Right lobe of liver (tissue), 4 donors: ENCODE measurements around the gene SUPT16H.

ENCODE experiments used
- CTCF ChIP-seq, 4 donors: fragments of 200-600 bp in 3 of 4; fragments of 450-650 bp in 1 of 4; IDR thresholded peaks; one replicate each; pipeline versions ENCODE4 v1.5.1 to v1.8.0; 2016 to 2022; ENCODE audit warnings: antibody characterized with exemption in 4 of 4, mild to moderate bottlenecking in 2 of 4
- POLR2A ChIP-seq: fragments of 450-650 bp; IDR thresholded peaks from one replicate; pipeline ENCODE4 v1.6.1; 2017; ENCODE audit warnings: antibody characterized with exemption, mild to moderate bottlenecking
- donor health status: DM: no; HTN: no; CAD: no.
- donor health status: DM: no; HTN: no; CAD: no.
- donor health status: DM: no; HTN: yes; CAD: no.

GRCh38 chr14:21332950-21333349 is 50.9 kb downstream of the SUPT16H start:
- no peak for TF ChIP-seq CTCF (IDR thresholded peaks at IDR 0.05)
- TF ChIP-seq POLR2A, result no peak
